Activated CD8-positive, alpha-beta memory T cell treated with anti-CD3 and anti-CD28 coated beads, Interleukin-2, amount 50 U/mL, for 1 hour (primary cell): Measurements from ENCODE around the gene SPIB.

ENCODE experiments used
- DNase-seq: peaks from one replicate; pipeline ENCODE4 v3.0.0-alpha.2; 2020; ENCODE audit errors: extremely low read depth

Gene SPIB

DNA sequence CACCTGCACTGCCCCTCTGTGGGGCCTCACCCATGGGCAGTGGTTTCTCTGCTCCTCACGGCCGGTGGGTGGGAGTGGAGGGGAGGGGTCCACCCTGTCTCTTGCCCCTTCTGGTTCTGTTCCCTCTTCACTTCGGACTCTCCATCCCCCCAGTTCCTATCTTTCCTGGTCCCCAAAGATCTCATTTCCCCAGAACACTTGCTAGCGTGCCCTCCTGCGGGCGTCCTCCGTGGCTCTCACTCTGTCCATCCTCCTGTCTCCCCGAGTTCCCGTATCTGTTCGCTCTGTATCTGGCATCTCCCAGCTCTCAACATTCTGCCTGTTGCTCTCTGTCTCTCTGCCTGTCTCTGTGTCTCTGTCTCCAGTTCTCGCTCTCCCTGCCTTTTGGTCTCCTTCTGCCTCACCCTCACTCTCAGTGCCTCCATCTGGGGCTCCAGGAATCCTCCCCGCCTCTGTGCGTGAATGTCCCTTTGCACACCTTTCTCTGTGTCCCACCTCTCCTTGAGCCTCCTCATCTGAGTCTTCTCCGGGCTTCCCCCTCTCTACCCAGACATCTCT, 363 bp downstream of the SPIB start:
- DNase-seq, result no peak

GRCh38 chr19:50419580-50420035, 870 bp downstream of the SPIB start:
- no peak for DNase-seq

- no peak for DNase-seq
These were observed 1.4 kb downstream of the SPIB start for GRCh38 chr19:50420127-50420526.

DNA sequence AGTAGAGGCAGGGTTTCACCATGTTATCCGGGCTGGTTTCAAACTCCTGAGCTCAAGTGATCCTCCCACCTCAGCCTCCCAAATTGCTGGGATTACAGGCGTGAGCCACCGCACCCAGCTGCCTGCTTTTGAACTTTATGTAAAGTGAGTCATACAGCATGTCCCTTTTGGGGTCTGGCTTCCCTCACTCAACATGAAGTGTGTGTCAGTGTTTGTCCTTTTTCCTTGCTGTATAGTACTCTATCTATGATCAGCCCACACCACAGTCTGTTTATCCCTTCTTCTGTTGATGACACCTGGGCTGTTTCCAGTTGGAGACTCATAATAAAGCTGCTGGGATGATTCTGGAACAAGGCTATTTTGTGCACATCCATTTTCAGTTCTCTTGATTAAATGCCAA, 2.1 kb downstream of the SPIB start:
- DNase-seq, result no peak

DNA sequence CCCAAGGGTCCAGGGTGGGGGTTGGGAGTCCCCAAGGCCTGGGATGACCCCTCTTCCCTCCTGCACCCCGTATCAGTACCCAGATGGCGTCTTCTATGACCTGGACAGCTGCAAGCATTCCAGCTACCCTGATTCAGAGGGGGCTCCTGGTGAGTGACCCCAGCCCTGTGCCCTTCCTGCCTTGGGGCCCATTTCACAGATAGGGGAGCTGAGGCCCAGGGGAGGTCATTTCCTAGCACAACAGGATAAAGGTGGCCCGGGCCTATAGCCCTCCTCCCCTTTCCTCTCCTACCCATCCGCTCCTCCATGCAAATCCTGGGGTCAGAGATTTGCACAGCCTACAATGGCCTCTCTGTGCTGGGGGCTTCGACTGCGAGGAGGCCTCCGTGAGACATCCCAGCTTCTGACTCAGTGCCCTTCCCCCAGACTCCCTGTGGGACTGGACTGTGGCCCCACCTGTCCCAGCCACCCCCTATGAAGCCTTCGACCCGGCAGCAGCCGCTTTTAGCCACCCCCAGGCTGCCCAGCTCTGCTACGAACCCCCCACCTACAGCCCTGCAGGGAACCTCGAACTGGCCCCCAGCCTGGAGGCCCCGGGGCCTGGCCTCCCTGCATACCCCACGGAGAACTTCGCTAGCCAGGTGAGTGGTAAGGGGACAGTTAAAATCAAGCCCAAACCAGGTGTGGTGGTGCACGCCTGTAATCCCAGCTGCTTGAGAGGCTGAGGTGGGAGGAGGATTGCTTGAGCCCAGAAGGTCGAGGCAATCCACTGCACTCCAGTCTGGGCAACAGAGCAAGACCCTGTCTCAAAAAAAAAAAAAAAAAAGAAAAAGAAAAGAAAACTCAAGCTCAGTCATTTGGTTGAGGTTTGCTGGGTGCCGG, 3.9 kb downstream of the SPIB start:
- DNase-seq, result no peak

- DNase-seq, result no peak
These were observed 4.8 kb downstream of the SPIB start for GRCh38 chr19:50423279-50424113.

DNA sequence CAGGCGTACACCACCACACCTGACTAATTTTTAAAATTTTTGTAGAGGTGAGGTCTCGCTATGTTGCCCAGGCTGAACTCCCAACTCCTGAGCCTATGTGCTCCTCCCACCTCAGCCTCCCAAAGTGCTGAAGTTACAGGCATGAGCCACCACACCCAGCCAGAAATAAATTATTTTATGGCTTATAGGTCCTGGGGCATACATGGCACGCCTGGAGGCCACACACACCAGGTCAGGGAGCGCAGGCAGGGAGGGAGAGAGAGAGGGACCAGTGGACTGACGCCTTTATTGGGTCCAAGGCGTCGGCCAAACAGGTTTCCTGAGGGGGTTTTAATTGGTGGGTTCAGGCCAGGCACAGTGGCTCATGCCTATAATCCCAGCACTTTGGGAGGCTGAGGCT, 6.8 kb downstream of the SPIB start:
- no peak for DNase-seq

DNA sequence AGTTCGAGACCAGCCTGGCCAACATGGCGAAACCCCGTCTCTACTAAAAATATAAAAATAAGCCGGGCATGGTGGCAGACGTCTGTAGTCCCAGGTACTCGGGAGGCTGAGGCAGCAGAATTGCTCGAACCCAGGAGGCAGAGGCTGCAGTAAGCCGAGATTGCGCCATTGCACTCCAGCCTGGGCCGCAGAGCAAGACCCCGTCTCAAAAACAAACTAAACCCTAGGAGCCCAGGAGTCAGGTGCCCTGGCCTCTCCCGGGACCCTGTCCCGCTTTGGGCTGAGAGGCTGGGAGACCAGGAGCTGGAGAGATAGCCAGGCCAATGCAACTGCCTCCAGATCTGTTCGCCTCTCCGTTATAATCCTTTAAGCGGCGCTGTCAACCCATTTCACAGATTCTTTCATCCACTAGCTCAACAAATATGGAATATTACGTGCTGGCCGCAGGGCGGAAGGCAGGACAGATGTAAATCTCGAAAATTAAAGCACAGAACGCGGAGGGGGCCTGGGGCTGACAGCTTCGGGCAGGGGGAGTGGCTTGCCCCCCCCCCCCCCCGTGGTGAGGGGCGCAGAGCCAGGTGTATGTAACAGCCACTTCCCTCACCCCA, 8.7 kb downstream of the SPIB start:
- DNase-seq, result no peak

- no peak for DNase-seq
These were observed 9.3 kb downstream of the SPIB start for GRCh38 chr19:50427997-50428425.

DNA sequence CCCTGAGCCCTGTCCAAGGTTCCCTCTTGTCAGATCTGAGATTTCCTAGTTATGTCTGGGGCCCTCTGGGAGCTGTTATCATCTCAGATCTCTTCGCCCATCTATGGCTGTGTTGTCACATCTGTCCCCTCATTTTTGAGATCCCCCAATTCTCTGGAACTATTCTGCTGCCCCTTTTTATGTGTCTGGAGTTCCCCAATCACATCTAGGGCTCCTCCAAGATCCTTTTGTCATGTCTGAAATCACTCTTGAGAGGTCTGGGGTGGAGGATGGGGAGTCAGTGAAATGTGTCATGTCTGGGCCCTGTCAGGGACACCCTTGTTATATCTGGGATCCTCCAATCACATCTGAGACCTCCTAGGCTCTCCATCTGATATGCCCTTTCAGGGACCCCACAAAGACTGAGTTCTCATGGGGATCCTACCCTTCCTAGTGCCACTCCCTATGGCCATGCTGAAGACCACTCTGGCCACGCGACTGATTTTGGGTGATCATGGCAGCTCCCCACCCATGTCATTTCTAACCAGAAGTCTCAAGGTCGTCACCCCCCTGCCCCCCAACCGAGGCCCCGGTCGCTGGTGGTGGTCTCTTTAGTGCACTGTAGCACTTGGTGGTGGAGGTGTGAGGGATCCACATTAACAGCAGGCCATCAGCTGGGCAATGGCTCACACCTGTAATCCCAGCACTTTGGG, 10.2 kb downstream of the SPIB start:
- no peak for DNase-seq

- no peak for DNase-seq
These were observed 12.2 kb downstream of the SPIB start for GRCh38 chr19:50430888-50431342.

DNA sequence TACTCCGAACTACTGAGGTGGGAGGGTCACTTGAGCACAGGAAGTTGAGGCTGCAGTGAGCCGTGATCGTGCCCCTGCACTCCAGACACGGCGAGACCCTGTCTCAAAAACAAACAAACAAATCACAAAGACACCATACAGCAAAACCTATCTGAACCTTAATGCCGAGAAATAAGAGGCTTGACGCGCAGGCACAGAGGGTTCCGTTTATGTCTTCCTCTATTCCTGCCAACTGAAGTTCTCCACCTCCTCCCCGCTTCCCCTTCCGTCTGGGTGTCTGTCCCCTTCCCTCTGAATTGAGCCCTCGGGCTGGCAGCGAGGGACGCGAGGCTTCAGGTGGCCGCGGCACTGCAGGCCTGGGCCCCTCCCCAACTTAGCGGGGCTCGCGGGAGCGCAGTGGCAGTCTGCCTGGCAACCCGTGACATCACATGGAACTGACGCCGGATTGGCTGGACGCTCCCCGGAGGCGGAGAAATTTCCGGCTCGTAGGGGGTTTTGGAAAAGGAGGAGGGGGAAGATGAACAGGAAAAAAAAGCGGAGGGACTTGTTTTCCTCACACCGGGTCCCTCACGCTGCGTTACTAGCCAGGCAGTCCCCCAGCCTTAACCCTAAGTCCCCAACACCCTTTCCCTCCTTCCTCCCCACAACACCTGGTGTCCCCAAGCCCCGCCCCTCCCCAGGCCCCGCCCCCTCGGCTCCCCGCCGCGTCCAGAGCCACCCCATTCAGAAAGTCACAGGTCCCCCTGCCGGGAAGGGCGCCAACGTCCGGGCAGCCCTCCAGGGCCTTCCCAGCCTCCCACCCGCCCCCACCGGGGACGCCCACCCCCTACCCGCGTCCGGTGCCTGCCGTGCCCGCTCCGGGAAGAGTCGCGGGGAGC, 12.8 kb downstream of the SPIB start:
- peak; percentile 51 for DNase-seq

GRCh38 chr19:50432221-50433028, 13.7 kb downstream of the SPIB start, which contains the start of gene MYBPC2:
Gene MYBPC2, plus strand, starts transcription at chr19:50432892. Its CDS starts 62 bp downstream, at chr19:50432954.
- no peak for DNase-seq

DNA sequence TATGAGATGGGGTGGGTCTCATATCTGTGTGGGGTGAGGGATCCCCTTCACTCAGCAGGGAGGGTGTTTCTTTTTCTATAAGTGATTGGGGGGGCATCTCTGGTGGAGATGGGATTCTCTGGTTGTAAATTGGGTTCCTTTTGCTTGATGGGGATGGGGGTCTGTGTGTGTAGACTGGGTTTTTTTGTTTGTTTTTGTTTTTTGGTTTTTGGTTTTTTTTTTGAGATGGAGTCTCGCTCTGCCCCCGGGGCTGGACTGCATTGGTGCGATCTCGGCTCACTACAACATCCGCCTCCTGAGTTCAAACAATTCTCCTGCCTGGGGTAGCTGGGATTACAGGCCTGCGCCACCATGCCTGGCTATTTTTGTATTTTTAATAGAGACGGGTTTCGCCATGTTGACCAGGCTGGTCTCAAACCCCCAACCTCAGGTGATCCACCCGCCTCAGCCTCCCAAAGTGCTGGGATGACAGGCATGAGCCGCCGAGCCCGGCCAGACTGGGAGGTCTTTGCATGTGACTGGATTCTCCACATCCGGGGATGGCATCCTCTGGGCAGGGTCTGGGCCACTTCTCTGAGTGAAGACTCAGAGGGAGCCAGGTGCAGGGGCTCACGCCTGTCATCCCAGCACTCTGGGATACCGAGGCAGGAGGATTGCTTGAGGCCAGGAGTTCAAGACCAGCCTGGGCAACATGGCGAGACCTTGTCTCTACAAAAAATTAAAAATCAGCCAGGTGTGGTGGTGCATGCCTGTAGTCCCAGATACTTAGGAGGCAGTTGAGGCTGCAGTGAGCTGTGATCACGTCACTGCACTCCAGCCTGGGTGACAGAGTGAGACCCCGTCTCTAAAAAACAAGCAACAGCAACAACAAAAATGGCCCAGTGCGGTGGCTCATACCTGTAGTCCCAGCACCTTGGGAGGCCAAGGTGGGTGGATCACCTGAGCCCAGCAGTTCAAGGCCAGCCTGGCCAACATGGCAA, 14.8 kb downstream of the SPIB start:
- DNase-seq, result no peak

DNA sequence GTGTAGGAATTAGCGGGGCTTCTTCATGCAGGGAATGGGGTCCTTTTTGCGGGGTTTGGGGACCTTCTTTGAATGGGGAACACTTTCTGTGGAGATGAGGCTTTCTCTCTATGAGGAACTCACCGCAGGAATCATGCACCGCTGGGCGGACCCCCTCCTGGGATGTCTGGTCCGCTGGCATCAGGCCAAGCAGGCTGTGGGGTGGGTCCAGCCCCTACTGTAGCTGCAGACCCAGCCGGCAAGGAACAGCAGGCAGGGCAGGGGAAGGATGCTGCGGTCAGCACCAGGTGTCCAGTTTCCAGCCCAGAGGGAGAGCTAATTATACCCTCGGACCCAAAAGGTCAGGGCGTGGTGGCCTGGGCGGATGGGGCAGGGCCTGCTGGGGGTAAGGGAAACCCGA, 15.8 kb downstream of the SPIB start:
- no peak for DNase-seq

- DNase-seq, result no peak
These were observed 16.5 kb downstream of the SPIB start for GRCh38 chr19:50435221-50435620.

DNA sequence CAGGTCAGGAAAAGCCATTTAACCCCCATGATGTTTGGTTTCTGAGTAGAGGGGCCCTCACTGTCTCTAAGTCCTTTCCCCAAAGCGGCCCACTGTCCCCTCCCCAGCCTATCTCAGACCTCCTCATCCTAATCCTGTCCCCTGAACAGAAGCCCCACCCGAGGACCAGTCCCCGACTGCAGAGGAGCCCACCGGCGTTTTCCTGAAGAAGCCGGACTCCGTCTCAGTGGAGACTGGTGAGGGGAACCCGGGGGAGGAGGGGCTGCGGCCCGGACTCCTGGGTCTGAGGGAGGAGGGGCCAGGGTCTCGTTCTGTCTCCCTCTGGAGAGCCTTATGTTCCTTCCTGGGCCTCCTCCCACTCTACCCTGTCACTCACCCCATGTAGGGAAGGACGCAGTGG, 16.9 kb downstream of the SPIB start:
- DNase-seq, result no peak

GRCh38 chr19:50437862-50438449, 19.2 kb downstream of the SPIB start:
- no peak for DNase-seq
